Measurements from ENCODE around the gene LIPI. TPM values are rescaled to one million over a fixed set of nuclear protein-coding genes. Genes with fewer than 3 reads are reported as not detected.

Gene LIPI
- total and polyA plus RNA-seq, 2 experiments from 2014 or later, result not detected

DNA sequence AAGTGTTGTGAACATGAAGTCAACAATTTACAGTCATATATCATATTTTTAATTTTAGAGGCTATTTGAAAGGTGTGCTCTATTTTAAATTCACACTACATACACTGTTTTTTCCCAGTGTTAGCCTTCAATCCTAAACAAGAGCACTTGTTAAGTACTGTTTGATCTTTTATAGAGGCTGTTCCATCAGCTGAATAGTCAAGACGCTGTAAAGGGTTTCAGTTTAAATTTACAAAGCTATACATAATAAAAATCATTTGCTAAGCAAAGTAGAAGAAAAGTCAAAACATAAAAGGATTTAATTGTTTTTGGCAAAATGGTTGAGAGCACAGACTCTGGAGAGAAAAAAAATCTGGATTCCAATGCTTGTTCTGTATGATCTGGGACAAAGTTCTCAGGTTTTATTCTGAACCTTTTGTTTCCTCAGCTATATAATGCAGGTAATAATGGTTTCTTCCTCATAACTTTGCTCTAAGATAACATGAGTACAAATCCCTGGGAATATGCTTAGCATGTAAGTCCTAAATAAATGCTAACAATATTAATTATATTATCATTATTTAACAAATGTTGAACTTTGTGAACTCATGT lies 49.5 kb upstream of the LIPI start:
- H3K4me3 ChIP-seq, result no peak overlapping the region
- Mint-ChIP-seq H3K9me3 (no peaks in the 10 kb centered on the region), H3K27ac (no peak overlapping the region), H3K36me3 (ENCODE audit: low read depth) (no peaks in the 10 kb centered on the region), H3K4me3 (no peak overlapping the region), H3K4me1 (no peaks in the 10 kb centered on the region), H3K27me3 (ENCODE audit: insufficient read depth, low read depth, poor library complexity) (no peaks in the 10 kb centered on the region)
- no peak overlapping the region for H3K27ac ChIP-seq (ENCODE audit: low read depth)
- DNase-seq (ENCODE audit: low spot score) (no peak), ATAC-seq (no peak)
- H2AFZ ChIP-seq, result no peak overlapping the region
- no peaks in the 10 kb centered on the region for H3K4me1 ChIP-seq (ENCODE audit: insufficient read depth)
- no peak overlapping the region for H3K4me2 ChIP-seq
- H3F3A ChIP-seq (replicated peaks; ENCODE audit: low read depth), result no peaks in the 10 kb centered on the region
- no peaks in the 10 kb centered on the region for H3K36me3 ChIP-seq (ENCODE audit: insufficient read depth)
- no peaks in the 10 kb centered on the region for H3K9me2 ChIP-seq (ENCODE audit: insufficient read depth)
- no peaks in the 10 kb centered on the region for H3K79me2 ChIP-seq (replicated peaks; ENCODE audit: insufficient read depth)
- H3K27me3 ChIP-seq (ENCODE audit: insufficient read depth), result no peaks in the 10 kb centered on the region
- no peaks in the 10 kb centered on the region for H4K20me1 ChIP-seq (replicated peaks; ENCODE audit: insufficient read depth)
- TF ChIP-seq CREB1 (CRISPR knock-in tag; IDR thresholded peaks at IDR 0.05; ENCODE audit: low read depth) (no peak), CTCF (conservative IDR thresholded peaks at IDR 0.05; ENCODE audit: low read depth in 2 of 2) (no peak), STAT1 (IDR thresholded peaks at IDR 0.05; ENCODE audit: unreplicated experiment) (no peak), POLR2AphosphoS5 (IDR thresholded peaks at IDR 0.05; ENCODE audit: low read depth) (no peak), ZNF114 (CRISPR knock-in tag; IDR thresholded peaks at IDR 0.05) (no peak), NANOG (IDR thresholded peaks at IDR 0.05; ENCODE audit: borderline replicate concordance) (no peak), ETS1 (IDR thresholded peaks at IDR 0.05) (no peak), JUNB (IDR thresholded peaks at IDR 0.05; ENCODE audit: unreplicated experiment) (no peak)

GRCh38 chr21:14259747-14260146 lies 49.0 kb upstream of the LIPI start:
- Histone ChIP-seq H3K4me3 (no peak overlapping the region), H3K4me1 (ENCODE audit: insufficient read depth) (no peaks in the 10 kb centered on the region), H3K9me2 (ENCODE audit: insufficient read depth) (no peaks in the 10 kb centered on the region), H2AFZ (no peak overlapping the region), H3F3A (replicated peaks; ENCODE audit: low read depth) (no peaks in the 10 kb centered on the region), H3K4me2 (no peak overlapping the region), H4K20me1 (replicated peaks; ENCODE audit: insufficient read depth) (no peaks in the 10 kb centered on the region), H3K79me2 (replicated peaks; ENCODE audit: insufficient read depth) (no peaks in the 10 kb centered on the region), H3K27me3 (ENCODE audit: insufficient read depth) (no peaks in the 10 kb centered on the region), H3K27ac (ENCODE audit: low read depth) (no peak overlapping the region), H3K36me3 (ENCODE audit: insufficient read depth) (no peaks in the 10 kb centered on the region)
- ATAC-seq, result peak; percentile 78
- no peak overlapping the region for H3K4me3 Mint-ChIP-seq
- peak; percentile 61 to 68 for TF ChIP-seq CTCF (conservative IDR thresholded peaks at IDR 0.05; ENCODE audit: low read depth in 2 of 2)
- no peak for TF ChIP-seq POLR2AphosphoS5 (IDR thresholded peaks at IDR 0.05; ENCODE audit: low read depth)
- peak; percentile 73 for DNase-seq (ENCODE audit: low spot score)
- H3K9me3 Mint-ChIP-seq, result no peaks in the 10 kb centered on the region
- no peaks in the 10 kb centered on the region for H3K4me1 Mint-ChIP-seq
- H3K27ac Mint-ChIP-seq, result no peak overlapping the region
- H3K27me3 Mint-ChIP-seq (ENCODE audit: insufficient read depth, low read depth, poor library complexity), result no peaks in the 10 kb centered on the region
- H3K36me3 Mint-ChIP-seq (ENCODE audit: low read depth), result no peaks in the 10 kb centered on the region

All from GM23338 (cell line).